Stimulated activated CD4-positive, alpha-beta T cell treated with anti-CD3 and anti-CD28 coated beads, Interleukin-2, amount 100 ng/mL, for 48 hours (primary cell): ENCODE data around the gene PSMG3.
"Not testable (repeated sequence)": the region's sequence is repeated elsewhere in the genome, so short reads cannot be mapped to it uniquely, and the experiment has no call there.

ENCODE experiments used
- DNase-seq, 2 donors: peaks; one replicate each; pipeline ENCODE4 v3.0.0-alpha.2; 2020

PSMG3 gene

DNA sequence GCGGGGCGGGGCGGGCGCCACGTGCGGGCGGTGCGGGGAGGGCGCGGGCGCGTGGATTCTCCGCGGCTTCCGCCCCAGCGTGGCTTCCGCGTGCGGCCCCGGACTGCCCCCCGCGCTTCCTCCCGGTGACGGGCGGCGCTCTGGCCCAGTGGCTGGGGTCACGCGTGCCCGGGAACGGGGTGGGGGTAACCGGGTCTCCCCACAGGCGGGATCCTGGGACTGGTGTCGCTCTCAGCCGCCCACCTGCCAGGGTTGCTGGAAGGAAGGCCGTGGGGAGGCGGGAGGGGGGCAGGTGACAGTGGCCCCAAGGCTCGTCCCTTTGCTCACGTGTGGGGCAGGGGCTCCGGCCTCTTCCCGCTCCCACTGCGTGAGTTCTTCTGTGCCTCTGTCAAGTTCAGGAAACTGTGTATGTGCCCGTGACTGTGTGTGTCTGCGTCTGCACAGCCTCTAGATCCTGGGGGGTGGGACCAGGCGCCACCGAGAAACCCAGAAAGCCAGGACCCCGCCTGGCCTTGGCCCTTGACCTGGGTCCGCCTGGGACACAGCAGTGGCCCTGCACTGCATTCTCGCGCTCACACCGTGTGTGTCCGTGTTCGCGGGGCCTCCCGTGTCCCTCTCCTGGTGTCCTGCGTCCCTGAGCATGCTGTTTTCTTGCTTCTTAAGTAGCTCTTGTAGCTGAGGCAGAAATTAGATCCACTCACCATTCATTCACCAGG, 38.4 kb downstream of the PSMG3 start:
- no peak for DNase-seq

DNA sequence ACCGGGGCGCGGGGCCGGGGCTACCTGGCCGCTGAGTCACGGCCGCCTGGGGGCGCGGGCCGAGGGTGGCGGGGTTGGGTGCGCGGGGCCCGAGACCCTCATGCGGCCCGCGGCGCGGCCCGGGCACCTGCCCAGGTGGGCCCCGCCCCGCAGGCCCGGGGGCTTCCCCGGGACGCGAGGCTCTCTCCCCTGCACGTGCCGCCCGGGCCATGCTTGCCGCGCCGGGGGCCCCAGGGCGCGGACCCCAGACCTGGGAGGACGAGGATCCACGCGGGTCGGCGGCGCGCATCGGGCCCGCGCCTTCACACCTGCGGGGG, 38.9 kb downstream of the PSMG3 start:
- DNase-seq: no peak

DNA sequence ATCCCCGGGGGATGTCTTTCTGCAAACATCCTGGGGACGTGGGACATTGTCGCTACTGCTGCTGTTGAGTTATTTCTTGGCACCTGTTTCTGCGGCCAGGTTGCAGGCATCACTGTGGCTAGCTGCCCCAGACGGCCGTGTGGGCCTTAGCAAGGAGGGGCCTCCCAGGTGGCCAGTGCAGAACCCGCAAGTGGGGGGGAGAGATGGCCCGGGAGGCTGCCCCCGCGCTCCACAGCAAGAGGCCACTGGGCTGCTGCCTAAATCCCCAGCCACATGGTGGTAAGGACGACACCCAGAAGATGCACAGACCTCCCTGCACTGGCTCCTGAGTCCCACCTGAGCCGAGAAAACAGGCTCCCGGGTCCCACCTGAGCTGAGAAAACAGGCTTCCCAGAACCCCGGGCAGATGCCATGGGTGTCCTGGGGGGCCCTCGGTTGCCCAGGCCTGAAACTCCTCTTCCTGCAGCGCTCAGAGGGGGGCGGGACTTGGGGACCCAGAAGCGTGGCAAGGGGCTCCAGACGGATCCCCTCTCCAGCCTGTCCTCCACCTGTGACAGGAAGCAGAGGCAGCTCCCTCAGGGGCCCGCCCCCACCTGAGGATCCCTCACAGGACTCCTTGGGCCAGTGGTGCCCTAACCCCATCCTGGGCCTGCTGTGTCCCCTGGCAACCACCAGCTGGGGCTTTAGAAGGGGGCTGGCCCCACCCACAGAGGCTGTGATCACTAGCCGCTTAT, 40.3 kb downstream of the PSMG3 start:
- no peak for DNase-seq

DNA sequence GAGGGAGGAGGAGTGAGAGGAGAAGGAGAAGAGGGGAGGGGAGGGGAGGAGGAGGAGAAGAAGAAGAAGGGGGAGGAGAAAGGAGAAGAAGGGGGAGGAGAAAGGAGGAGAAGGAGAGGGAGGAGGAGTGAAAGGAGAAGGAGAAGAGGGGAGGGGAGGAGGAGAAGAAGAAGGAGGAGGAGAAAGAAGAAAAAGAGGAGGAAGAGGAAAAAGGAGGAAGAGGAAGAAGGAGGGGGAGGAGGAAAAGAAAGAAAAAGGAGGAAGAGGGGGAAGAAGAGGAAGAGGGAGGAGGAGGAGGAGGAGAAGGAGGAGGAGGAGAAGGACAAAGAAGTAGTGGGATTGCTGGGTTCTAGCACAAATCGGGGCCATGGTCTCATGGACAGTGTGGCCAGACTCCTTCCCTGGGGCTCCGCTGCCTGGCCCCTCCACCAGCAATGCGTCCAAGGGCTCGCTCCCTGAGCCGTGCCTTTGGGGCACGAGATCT, 43.5 kb downstream of the PSMG3 start:
- no peak for DNase-seq

DNA sequence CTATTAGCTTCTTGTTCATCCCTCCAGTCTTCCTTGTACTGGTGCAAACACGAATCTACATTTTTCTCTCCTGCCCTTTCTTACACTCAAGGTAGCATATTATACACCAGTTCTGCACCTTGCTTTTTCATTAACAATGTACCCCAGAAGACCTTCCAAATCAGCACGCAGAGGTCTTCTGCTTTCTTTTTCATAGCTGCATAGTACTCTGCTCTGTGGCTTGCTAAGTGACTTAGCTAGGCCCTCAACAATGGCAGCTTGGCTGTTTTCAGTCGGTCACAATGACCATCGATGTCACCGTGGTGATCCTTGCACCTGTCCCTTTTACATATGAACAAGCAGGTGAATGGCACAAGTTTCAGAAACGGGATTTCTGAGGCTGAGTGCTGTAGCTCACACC, 44.4 kb downstream of the PSMG3 start:
- DNase-seq: no peak

DNA sequence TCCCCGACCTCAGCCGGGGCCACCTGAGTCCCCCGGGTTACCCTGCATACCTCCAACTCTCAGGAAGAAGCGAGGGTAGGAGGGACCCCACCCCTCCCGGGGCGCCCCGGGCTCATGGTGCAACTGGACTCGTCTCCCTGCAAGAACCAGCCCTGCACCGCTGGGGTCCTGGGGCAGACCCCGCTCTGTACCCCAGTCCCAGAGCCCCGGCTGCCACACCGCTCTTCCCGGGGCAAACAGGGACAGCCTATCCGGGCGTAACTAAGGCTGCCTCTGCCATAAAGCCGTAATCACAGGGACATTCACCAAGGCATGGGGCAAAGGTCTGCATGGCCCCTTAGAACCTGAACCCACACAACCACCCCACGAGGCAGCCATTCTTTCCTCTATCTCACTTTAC, 46.0 kb downstream of the PSMG3 start:
- no peak for DNase-seq

DNA sequence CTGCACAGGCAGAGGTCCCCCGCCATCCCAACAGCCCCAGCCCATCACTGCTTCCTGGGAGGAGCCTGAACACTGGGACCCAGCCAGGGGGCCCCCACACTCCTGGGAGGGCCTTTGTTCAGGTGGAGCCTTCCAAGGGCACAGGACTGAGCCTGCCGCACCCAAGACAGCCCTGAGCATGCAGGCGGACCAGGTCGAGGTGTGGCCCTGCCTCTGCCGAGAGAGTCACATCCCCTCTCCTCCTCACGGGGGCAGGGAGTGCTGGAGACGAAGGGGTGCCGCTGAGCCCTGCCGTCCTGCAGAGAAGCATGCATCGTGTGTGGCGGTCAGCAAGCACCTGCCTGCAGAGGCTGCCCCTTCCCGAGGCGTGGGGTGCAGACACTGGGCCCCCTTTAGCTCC, 46.6 kb downstream of the PSMG3 start:
- DNase-seq: no peak

DNA sequence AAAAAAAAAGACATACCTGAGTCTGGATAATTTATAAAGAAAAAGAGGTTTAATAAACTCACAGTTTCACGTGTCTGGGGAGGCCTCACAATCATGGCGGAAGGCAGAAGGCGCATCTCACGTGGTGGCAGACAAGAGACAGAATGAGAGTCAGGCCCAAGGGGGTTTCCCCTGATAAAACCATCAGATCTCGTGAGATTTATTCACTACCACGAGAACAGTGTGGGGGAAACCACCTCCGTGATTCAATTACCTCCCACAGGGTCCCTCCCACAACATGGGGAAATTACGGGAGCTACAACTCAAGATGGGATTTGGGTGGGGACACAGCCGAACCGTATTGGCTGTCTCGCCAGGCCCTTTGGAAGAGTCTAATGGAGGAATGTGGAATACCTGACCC, 48.4 kb downstream of the PSMG3 start:
- no peak for DNase-seq

DNA sequence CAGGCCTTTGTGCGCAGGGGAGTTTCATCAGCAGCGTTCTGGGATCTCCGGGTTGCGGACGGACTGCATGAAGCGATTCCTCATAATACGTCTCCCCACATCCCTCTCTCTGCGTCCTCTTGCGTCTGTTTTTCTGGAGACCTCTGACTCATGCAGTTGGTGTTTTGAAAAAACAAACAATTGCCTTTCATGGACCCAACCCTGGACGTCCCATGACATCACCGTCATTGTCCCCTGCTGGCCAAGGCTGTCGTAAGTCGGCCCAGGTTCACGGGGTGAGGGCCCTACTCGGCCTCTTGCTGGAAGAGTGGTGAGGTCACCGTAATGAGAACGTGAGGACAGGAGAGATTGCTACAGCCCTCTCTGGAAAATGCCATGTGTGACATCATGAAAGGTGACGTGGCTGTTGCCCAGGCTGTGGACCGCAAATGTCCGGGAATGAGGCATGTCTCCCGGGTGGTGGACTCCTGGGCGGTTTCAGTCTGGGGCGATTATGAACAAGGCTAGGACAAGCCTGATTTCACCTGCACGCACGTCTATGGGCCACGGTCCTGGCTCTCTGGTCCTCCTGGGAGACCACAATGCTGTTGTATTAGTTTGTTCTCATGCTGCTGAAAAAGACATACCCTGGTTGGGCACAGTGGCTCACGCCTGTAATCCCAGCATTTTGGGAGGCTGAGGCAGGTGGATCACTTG, 49.1 kb downstream of the PSMG3 start:
- DNase-seq: no peak

DNA sequence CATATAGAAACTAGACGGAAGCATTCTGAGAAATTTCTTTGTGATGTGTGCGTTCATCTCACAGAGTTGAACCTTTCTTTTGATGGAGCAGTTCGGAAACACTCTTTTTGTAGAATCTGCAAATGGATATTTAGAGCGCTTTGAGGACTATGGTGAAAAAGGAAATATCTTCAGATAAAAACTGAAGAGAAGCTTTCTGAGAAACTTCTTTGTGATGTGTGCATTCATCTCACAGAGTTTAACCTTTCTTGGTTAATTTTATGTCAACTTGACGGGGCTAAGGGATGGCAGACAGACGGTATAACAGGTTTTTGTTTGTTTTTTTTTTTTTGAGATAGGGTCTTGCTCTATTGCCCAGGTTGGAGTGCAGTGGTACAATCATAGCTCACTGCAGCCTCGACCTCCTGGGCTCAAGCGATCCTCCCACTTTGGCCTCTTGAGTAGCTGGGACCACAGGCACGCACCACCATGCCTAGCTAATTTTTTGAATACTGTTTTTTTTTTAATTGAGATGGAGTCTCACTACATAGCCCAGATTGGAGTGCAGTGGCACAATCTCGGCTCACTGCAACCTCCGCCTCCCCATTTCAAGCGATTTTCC, 50.4 kb downstream of the PSMG3 start:
- not testable (repeated sequence) for DNase-seq
